ELR (cell line): ENCODE measurements around the gene NOS1AP.
"Not testable (repeated sequence)": the region's sequence is repeated elsewhere in the genome, so short reads cannot be mapped to it uniquely, and the experiment has no call there.

Source experiments
- DNase-seq: peaks from one replicate; pipeline ENCODE4 v3.0.0-alpha.2; 2015; ENCODE audit warnings: low read depth

The NOS1AP gene

DNA sequence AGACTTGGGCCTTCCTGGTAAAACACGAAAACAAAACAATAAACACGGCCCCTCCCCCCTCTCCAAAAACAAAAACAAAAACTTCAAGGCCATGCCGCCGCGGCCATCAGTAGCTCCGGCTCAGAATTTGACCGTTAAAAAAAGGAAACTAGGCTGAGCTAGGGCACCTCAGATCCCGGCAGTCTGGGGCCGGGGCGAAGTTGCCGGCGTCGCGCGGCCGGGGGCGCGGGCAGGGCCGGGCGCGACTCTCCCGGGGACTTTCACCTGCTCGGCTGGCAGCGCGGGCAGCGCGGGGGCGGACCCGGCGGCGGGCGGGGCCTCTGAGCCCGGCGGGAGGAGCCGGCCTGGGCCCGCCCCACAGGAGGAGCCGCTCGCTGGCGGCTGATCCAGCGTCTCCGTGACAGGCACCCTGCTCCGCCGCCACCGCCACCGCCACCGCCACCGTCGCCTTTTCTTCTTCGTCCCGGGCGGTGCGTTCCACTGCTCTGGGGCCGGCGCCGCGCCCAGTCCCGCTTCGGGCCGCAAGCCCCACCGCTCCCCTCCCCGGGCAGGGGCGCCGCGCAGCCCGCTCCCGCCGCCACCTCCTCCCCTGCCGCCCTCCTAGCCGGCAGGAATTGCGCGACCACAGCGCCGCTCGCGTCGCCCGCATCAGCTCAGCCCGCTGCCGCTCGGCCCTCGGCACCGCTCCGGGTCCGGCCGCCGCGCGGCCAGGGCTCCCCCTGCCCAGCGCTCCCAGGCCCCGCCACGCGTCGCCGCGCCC, at the start of gene NOS1AP:
TSS of gene NOS1AP (plus strand) at position 358 of the 760 bp plus-strand sequence. CDS start 487 bp downstream, outside the sequence.
- DNase-seq: peak; percentile 76

DNA sequence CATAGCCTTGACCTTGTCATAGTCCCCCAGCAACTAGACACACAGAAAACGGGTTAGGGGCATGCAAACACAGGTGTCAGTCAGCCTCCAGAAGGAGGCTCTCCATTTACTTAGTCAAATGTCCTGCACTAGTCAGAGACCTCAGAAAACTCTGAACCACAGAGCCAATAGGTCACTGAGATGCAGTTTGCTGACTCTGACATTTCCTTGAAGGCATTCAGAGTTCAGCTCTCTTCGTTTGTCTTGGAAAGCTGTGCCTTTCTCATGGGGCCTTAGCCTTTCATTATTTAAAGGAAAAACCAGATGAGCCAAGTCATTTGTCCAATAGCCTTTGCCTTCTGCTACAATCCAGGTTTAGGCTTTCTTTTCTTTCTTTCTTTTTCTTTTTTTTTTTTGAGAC, 49.3 kb upstream of the NOS1AP start:
- no peak for DNase-seq

DNA sequence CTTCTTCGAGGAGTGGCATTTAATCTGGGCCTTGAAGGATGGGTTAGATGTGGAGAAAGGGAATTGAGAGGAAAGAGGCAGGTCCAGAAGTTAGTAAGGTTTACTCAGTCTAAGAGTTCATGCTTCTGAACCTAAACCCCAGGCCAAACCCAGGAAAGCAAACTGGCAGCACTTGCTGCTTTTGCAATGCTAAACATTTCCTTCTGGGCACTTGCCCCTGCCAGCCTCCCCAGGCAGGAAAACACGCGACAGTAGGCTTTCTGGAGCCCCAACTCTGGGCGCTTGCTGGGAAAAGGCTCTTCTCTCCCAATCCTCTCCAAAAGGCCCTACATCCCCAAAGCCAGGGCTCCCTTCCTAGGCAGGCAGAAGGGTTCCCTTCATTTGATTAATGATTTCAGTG, 48.4 kb upstream of the NOS1AP start:
- DNase-seq: no peak

DNA sequence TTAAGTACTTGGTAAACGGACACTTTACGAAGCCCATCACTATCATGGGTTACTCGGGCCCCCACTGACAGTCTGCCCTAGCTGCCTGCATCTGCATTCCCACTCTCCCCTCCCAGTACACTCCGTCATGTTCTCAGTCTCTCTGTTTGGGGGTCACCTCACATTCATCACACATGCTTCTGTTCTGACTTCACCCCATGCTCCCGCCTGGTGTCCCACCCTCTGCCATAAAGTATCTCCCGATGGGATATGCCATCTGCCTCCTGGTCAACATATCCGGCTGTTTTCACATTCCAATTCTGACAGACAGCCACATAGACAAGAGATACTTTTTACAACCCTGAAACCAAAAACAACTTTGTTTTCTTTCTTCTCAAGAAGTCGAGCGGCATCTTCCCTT, 46.9 kb upstream of the NOS1AP start:
- DNase-seq: no peak

DNA sequence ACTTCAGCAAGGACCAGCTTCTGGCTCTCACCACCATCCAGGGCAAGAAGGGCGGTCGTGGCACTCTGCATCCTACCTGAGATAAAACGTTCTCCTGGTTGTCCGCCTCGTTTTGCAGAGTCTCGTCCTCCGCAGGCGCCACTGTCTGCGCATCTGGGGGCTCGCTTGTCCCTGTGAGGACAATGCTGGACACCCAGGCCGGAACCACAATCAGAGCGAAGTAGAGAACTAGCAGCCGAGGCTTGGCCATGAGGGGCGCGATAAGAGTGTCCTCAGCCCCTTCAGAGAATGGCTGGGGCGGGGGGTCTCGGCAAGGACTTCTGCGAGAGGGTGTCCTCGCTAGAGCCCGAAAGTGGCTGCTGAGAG, 46.3 kb upstream of the NOS1AP start:
- DNase-seq: no peak

DNA sequence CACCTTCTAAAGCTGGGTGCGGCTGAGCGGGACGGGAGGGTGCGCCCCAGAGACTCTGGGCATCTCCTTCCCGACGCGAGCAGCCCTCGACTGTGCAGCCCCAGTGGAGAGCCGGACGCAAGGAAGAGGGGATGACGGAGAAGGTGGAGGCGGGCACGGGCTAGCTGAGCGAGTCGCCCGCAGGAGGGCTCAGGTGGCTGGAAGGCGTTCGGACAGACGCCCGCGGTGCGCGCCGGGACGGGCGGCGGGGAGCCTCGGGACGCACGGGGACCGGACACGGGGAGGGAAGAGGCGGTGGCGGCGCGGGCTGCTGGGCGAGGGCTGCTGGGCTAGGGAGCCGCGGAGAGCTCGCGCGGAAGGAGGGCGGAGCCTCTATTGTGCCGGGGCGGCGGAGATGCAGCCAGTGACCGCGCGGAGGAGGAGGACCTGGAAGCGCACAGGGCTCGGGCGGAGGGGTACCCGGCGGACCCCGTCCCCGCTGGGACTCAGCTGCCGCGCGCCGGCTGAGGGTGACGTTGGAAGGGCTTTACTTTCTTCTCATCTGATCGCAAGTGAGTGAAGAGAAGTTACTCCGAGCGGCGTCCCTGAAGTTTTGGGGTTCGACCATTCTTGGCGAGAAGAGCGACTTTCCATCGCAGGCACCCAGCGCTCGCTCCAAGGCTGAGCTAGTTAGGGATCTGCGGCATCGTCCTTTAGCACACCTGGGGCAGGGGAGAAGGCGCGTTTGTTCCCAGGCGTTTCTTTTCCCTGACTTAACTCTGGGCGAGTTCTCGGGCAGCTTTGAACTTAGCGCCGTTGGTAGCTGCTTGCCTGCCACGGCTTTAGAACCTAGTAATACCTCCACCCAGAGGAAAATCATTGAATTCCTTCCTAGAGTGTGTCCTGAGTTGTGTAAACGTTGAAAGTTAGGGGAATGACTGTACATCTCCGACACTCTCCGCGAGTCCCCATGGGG, 45.7 kb upstream of the NOS1AP start, which contains the start of gene OLFML2B:
TSS of gene OLFML2B (minus strand) at position 323 of the 955 bp plus-strand sequence. CDS start 439 bp downstream, outside the sequence.
- peak; percentile 89 for DNase-seq

DNA sequence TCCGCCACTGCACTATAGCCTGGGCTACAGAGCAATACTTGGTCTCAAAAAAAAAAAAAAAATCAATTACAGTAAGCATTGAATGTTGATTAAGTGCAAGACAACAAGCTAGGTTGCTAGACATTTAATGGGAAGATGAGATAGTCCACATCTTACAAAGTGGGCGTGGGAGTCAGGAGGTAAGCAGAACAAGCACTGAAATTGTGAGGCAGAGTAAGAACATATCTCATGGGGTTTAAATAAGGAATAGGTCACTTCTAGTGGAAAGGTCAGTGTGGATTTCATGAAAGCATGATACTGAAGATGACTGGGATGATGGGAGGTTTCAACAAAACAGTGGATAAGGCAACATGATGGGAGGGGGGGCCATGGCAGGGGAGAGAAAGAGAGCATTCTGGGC, 44.0 kb upstream of the NOS1AP start:
- DNase-seq: no peak

DNA sequence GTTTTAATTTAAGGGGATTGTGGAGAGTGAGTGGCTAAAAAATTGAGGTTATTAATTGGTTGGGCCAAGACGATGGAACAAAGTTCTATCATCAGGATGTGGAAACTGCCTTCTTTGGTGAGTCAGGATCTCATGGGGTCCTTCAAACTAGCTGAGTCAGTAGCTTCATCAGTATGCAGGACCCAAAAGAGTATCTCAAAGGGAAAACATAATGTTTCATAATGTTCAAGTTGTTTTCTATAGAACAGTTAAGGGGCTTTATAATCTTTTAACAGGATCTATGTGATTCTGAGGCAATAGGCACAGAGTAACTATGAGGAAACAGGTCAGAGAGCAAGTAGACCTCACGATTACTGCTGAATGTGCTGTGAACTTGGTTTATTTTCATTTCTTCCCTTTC, 42.6 kb upstream of the NOS1AP start:
- peak; percentile 26 for DNase-seq

DNA sequence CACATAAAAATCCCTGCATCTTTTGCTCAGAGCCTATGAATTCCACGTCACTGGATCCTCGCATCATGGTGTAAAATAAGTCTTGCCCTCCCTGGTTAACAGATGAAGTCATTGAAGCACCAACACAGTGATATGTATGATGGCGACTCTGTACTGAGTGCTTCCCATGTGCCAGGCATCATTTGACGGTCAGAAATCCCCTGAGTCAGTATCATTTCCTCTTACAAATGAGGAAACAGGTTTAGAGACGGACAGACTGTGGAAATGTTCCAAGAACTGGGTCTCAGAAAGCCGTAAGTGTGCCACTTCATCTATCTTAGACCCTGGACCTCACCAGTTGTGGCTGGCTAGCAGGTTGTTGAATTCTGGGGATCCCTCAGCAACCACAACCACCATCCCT, 40.8 kb upstream of the NOS1AP start:
- no peak for DNase-seq

DNA sequence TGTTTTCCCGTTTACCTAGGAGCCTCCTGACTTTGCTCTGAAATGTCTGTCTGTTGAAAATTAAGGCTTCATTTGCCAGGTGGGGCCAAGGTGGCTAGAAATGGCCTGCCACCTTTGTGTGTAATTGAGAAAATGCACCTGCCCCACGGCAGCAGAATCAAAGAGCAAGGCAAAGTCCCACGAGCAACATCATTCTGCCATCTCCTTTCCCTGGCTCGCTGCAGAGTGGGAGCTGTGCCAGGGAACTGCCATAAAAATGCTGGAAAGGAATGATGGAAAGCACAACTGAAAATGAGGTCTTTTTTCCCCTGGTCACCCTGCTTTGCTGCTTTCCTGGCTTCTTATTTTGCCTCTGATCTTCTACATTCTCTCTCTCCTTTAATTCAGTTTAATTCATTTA, 40.3 kb upstream of the NOS1AP start:
- DNase-seq: no peak

DNA sequence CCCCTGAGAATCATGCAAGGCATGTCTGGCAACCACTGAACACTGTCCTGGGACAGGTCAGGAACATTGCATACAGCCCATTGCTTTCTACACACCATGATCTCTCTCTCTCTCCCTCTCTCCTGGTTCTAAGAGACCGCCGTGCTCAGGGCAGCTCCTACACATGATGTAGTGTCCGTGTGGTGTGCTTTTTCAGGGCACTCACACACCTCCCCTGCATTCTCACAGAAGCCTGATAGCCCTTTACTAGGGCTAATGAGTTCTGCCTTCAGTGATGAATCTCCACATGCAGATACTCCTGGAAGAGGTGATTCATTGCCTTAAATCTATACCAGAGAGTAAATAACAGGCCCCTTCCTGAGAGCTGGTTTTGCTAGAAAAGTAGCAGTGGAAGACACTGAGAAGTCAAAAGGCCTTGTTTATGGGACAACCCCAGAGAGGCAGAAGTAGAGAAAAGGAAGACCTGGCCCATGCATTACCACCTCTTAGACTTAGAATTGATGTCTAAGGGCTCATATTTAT, 38.7 kb upstream of the NOS1AP start:
- DNase-seq: no peak

DNA sequence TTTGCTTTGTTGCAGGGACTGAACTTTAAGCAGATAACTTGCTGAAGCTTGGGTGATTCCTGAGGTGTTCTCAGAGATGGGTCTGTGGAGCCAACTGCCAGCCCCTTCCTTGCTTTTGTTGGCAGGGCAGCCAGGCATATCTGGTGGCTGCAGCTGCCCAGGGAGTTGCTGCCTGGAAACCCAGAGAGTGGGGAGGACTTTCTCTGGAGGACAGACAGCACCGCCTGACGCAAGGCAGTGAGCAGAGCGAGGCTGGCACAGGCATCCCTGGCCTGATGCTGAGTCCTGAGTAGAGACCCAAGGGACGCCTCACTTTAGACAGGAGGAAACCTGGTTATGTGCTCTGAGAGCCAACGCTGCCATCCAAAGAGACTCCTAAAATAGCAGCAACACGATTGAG, 36.1 kb upstream of the NOS1AP start:
- no peak for DNase-seq

DNA sequence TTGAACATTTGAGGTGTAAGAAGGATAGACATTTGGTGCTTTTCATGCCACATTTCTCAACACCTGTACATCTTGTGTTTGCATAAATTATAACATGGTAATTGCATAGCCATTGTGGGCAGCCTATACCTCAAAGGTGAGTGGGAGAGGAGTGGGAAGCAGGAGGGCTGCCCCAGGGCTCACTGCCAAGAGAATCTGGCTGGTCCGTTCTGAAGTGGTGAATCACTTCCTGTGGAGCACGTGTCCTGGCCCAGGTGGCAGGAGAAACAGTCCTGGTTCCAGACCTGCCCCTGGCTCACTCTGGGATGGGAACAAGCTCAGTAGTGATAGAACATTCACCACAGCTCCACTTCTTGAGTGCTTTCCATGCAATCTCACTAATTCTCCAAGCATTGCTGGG, 34.2 kb upstream of the NOS1AP start:
- peak; percentile 57 for DNase-seq

DNA sequence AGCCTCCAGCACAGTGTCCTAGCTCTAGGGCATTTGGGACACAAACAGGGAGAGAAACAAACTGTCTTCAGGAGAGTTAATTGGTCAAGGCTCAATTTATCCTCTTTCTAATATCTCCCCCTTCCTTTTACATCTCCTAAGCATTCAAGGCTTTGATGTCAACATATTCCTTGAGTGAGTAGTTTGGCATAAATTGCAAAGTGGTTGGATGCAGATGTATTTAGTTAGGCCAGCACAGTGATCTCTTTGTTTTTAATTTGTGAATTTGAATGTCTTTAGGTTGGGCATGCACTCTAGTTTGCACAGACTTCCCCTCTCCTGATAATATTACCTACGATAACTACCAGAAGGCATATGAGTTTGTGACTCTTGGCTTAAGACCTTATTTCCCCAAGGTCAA, 33.3 kb upstream of the NOS1AP start:
- DNase-seq: no peak

DNA sequence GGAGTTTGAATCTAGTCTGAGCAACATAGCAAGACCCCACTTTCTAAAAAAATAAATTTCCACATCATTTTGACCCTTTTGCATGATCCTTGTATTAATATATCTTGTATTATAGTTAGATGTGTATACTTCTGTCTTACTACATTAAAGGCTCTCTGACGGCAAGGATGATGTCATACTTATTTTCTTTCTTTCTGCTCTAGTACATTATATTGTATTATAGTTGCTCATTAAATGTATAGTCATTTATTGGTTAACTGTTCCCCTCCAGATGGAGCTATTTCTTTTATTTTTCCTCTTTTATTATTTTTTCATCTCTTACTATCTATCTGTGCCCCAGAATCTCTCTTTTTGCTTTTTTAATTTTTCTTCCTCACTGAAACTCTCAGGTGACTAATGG, 30.9 kb upstream of the NOS1AP start:
- no peak for DNase-seq

DNA sequence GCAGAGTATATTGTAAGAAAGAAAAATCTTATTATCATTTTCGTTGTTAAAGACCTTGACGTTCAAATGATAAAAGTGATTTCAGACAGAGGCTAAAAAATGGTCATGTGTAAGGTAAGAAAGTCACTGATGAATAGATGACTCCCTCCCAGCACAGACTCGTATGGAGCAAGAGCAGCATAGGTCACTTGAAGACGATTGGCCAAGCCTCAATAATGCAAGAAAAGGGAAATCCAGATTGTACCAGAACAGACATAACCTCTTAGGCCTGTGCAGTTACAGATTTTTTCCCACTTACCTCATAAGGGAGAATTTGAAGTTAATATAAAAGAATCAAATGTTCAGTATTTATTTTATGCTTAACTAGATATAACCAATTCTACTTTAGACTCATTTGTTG, 29.5 kb upstream of the NOS1AP start:
- DNase-seq: no peak

DNA sequence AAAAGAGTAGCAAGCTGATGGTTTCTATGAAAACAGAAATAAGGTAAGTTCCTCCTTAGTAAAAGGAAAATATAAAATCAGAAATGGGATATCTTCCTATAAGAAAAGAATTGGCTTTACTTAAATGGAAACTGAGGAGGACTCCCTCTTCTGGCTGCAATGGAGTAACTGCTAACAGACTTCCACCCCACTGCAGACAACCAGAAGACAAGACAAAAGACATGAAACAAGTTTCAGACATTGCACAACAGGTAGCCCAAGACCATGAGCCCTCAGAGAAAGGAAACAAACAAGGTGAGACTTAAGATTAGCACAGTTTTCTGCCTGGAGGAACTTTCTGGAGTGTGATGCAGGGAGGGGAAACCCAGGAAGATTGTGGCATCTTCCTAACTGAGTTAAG, 28.8 kb upstream of the NOS1AP start:
- peak; percentile 52 for DNase-seq

DNA sequence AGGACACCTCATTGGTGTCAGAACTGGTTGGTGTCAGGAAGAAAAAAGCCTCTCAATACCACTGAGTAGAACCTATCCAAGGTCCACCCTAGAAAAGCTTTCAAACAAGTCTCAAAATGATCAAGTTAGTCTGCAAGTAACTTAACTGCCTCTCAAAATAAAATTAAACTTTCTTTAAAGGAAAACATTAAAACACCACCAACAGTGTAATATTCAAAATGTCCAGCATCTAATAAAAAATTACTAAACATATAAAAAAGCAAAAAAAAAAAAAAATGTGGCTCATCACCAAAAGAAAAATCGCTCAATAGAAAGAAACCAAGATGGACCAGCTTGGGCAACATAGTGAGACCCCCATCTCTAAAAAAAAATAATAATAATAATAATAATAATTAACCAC, 27.1 kb upstream of the NOS1AP start:
- no peak for DNase-seq

DNA sequence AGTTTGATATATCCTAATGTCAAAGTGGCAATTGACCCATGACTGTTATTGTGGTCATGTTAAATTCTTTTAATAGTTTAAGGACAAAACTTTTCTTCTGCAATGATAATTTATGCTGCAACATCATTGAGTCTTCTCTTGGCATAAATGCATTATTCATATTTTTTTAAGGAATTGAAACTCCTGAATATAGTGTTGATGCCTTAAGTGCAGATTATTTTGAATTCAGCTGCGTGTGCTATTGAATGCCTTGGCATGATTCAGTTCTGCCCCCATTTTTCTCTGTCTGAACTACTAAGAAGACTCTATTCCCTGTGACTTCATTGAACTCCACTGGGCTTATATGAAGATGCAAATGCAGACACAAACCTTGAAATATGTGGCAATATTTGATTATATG, 22.6 kb upstream of the NOS1AP start:
- DNase-seq: no peak

DNA sequence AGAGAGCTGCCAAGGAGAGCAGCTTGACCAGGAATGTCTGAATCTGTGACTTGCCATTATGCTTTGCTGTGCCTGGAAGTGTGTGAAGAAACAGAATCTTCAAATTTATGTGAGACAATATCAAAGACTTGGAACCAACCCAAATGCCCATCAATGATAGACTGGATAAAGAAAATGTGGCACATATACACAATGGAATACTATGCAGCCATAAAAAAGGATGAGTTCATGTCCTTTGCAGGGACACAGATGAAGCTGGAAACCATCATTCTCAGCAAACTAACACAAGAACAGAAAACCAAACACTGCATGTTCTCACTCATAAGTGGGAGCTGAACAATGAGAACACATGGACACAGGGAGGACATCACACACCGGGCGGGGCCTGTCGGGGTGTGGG, 15.5 kb upstream of the NOS1AP start:
- DNase-seq: not testable (repeated sequence)

DNA sequence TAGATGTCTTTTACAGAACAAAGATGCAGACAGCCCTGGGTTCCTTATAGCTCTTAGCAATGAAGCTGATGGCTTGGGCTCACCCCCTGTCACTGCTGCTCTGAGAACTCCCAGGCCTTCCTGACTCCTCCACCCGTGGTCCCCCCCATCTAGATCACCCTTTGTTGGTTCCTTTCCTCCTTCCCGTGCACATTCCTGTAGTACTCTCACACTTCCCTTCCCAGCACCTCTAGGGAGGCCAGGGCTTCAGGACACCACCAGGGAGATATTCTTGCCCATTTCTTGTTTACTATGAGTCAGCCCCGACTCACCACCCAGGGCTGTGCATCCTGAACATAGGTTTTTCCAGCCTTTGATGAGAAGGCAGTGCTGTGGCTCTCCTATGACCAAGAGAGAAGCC, 14.4 kb upstream of the NOS1AP start:
- peak; percentile 97 for DNase-seq

DNA sequence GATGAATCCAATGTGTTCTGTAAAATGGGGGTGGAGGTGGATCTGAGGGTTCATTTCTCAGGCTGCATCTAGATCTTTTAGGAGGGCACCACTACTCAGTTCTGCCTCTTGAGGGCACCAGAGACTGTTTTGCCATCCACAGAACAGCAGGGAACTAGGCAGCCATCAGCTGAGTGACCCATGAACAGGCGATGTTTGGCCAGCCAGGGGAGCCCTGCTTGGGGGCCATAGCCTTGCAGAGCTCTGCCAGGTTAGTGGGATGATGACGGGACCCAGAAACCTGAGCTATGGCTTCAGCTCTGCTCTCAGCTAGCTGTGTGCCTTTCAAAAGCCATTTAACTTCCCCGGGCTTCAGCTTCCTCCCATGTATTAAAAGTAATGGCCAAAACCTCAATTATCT, 13.4 kb upstream of the NOS1AP start:
- DNase-seq: peak; percentile 83

DNA sequence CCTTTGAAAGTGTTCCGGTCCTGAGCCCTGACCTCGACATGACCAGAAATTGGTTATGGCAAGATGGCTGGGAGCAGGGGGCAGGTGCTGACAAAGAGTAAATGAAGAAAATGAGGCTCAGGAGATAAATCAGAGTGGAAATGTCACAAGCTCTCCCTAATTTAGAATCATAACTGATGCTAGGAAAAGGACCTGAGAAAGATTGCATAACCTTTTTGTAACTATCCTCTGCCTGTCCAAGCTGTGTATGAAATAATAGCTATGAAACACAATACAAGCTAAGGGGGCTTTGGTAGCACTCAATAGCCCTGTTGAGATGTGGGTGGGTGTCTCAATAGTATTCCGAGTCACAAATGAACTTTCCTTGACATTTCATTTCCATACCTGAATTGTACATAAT, 12.9 kb upstream of the NOS1AP start:
- DNase-seq: no peak
